Spinal cord (tissue), 10 donors: ENCODE measurements around the gene CDC42EP5. TPM values are rescaled to one million over a fixed set of nuclear protein-coding genes. Genes with fewer than 3 reads are reported as not detected.
A peak's percentile ranks its signal among the peaks of the same experiment; 100 is the strongest.
"Not testable (repeated sequence)": the region's sequence is repeated elsewhere in the genome, so short reads cannot be mapped to it uniquely, and the experiment has no call there.

Experiments used
- DNase-seq, 6 donors: peaks; one replicate each; pipeline versions ENCODE4 v3.0.0 to v3.0.0-alpha.2; 2013 to 2015; ENCODE audit warnings: low spot score in 6 of 6, low read depth in 4 of 6
- H3K27ac ChIP-seq: one replicate; pipeline ENCODE4 v1.5.1; 2013; ENCODE audit warnings: low read depth, low read length, control low read depth
- H3K27me3 ChIP-seq: one replicate; pipeline ENCODE4 v1.6.1; 2013; ENCODE audit warnings: low read length; ENCODE audit not compliant: control insufficient read depth, insufficient read depth
- H3K36me3 ChIP-seq: one replicate; pipeline ENCODE4 v1.6.1; 2013; ENCODE audit warnings: low read length; ENCODE audit not compliant: control insufficient read depth, insufficient read depth
- H3K4me1 ChIP-seq: one replicate; pipeline ENCODE4 v1.6.1; 2013; ENCODE audit warnings: low read length; ENCODE audit not compliant: control insufficient read depth, insufficient read depth
- H3K4me3 ChIP-seq: one replicate; pipeline ENCODE4 v1.5.1; 2013; ENCODE audit warnings: low read depth, low read length, control low read depth
- H3K9me3 ChIP-seq: one replicate; pipeline ENCODE4 v1.6.1; 2013; ENCODE audit warnings: low read length; ENCODE audit not compliant: control insufficient read depth, insufficient read depth
- WGBS: methylation state at CpG from one replicate; pipeline ENCODE4 v1.1.5; 2013; ENCODE audit warnings: missing lambda C conversion rate; ENCODE audit not compliant: insufficient coverage; 5-methylcytosine and 5-hydroxymethylcytosine counted together
- polyA plus RNA-seq, 2 donors: library from polyadenylated mRNA; unstranded; fragments of 120-200 nt; gene quantifications; one replicate each; pipeline ENCODE4 v1.2.1, GENCODE V29; 2013; ENCODE audit not compliant: insufficient read length in 2 of 2
- total RNA-seq, 2 donors: library from RNA; depleted of rRNA in 1 of 2; stranded (reverse); fragments of 120-200 nt in 1 of 2; fragments of >200 nt in 1 of 2; gene quantifications; one replicate each; pipeline versions ENCODE4 v1.2.3 to v1.2.4, GENCODE V29; 2013 to 2014
- donor health status: healthy.

CDC42EP5 gene
- total and polyA plus RNA-seq, 4 donors: 6.5 to 42.5 (median 17.5) TPM

GRCh38 chr19:54449701-54450069 is 23.4 kb downstream of the CDC42EP5 start:
- peaks cover 32% of the 10 kb centered on the region for H3K4me1 ChIP-seq
- H3K9me3 ChIP-seq: no peaks in the 10 kb centered on the region
- WGBS: 2% methylated on average over 21 of the region's 21 CpGs
- peak overlapping the region; percentile 98 for H3K27ac ChIP-seq
- no peak for DNase-seq
- H3K4me3 ChIP-seq: peak overlapping the region; percentile 83
- peaks cover 49% of the 10 kb centered on the region for H3K36me3 ChIP-seq
- no peaks in the 10 kb centered on the region for H3K27me3 ChIP-seq

DNA sequence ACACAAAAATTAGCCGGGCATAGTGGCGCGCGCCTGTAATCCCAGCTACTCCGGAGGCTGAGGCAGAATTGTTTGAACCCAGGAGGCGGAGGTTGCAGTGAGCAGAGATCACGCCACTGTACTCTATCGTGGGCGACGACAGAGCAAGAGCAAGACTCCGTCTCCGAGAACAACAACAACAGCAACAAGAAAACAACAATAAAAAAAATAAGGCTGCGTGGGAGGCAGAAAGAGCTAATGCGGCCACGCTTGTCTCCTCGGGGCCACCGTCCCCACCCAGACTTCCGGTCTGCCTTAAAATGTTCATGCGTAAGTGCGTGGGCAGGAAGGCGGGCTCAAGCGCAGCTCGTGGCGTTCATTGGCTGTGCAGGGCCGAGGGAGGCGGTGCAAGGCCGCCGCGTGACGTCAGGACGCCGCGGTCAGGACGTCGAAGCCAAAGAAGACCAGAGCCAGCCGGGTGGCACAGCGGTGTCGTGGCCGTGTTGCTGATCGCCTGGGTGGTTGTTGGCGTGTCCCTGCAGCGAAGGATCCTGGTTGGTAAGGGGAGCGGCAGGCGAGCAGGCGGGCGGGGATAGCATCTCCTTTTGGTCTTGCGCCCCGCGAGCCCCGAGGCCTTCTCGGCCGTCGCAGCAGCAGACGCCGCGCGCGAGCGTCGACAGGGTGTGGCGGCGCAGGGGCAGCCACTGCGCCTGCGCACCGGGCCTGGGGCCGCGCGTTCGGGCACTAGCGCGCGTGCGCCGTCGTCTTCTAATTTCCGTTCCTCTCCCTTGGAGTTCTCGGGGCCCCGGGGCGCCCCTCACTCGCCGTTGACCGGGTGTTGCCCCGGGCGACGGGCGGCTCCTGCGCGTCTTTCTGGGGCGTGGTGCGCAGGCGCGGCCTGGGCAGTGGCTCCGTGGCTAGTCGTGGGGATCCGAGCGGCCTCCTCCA is 24.1 kb downstream of the CDC42EP5 start, which contains the start of gene LENG8:
TSS of gene LENG8 (plus strand) at position 426 of the 927 bp plus-strand sequence. CDS start 2,146 bp downstream, outside the sequence.
- H3K36me3 ChIP-seq: peaks cover 49% of the 10 kb centered on the region
- peak; percentile 95 to 99 (median 98) for DNase-seq
- peak within 1 kb of the TSS; percentile 98 for H3K27ac ChIP-seq
- peaks cover 32% of the 10 kb centered on the region for H3K4me1 ChIP-seq
- peak within 1 kb of the TSS; percentile 83 for H3K4me3 ChIP-seq
- under 1% methylated on average over 94 of the region's 96 CpGs for WGBS
- no peaks in the 10 kb centered on the region for H3K27me3 ChIP-seq
- no peaks in the 10 kb centered on the region for H3K9me3 ChIP-seq

DNA sequence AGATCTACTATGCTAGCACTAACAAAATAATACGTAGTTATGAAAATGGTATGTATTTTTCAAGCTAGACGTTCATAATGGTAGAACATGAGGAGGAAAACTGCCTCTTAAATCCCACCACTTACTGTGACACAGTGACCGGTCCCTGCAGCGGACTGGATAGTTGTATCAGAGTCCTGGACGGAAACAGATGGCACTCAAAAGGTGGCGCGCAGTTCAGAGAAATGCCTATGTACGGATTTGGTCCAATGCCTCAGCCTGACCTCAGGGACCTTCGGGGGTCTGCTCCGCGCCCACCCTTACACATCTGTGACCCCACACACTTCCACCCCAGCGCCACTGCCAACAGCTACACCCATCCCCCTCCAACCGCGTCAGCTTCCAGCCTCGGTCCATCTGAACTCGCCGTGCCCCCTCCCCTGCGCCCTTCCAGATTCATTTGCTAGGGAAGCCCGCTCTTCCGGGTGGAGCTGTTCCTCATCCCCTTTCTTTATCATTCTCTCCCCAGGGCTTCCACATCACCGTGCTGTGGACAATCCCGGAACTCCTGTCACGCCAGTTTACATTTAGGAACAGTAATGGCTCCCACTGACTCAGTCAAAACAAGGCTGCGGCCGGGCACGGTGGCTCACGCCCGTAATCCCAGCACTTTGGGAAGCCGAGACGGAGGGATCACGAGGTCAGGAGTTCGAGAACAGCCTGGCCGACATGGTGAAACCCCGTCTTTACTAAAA is 24.9 kb downstream of the CDC42EP5 start:
- peaks cover 32% of the 10 kb centered on the region for H3K4me1 ChIP-seq
- peak overlapping the region; percentile 98 for H3K27ac ChIP-seq
- H3K4me3 ChIP-seq: peak overlapping the region; percentile 83
- H3K36me3 ChIP-seq: peaks cover 46% of the 10 kb centered on the region
- no peaks in the 10 kb centered on the region for H3K9me3 ChIP-seq
- H3K27me3 ChIP-seq: no peaks in the 10 kb centered on the region
- peak in 2 of 6 donors; percentile 49 to 70 for DNase-seq
- WGBS: under 1% methylated on average over 32 of the region's 34 CpGs

DNA sequence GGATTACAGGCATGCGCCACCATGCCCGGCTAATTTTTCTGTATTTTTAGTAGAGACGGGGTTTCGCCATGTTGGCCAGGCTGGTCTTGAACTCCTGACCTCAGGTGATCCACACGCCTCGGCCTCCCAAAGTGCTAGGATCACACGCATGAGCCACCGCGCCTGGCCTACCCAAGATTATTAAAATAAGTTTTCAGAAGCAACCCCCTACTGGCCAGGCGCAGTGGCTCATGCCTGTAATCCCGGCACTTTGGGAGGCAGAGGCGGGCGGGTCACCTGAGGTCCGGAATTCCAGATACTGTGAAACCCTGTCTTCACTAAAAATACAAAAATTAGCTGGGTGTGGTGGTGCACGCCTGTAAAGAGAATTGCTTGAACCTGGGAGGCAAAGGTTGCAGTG is 26.7 kb downstream of the CDC42EP5 start:
- not testable (repeated sequence) for H3K4me3 ChIP-seq, H3K27me3 ChIP-seq, H3K27ac ChIP-seq, H3K9me3 ChIP-seq, DNase-seq
- WGBS: 99% methylated on average over 11 of the region's 15 CpGs
- H3K4me1 ChIP-seq: peaks cover 31% of the 10 kb centered on the region
- peaks cover 33% of the 10 kb centered on the region for H3K36me3 ChIP-seq

DNA sequence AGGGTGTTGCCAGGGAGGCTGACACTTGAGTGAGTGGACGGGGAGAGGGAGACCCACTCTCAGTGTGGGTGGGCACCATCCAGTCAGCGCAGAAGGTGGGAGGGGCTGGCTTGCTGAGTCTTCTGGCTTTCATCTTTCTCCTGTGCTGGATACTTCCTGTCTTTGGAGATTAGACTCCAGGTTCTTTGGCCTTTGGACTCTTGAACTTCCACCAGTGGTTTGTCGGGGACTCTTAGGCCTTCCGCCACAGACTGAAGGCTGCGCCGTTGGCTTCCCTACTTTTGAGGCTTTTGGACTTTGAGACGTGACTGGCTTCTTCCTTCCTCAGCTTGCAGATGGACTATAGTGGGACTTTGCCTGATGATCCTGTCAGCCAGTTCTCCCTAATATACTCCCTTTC is 28.4 kb downstream of the CDC42EP5 start:
- peaks cover 15% of the 10 kb centered on the region for H3K4me1 ChIP-seq
- H3K27ac ChIP-seq: no peak overlapping the region
- no peak for DNase-seq
- H3K9me3 ChIP-seq: no peaks in the 10 kb centered on the region
- H3K27me3 ChIP-seq: no peaks in the 10 kb centered on the region
- WGBS: 83% methylated on average over 6 of the region's 7 CpGs
- no peak overlapping the region for H3K4me3 ChIP-seq
- H3K36me3 ChIP-seq: peaks cover 28% of the 10 kb centered on the region

DNA sequence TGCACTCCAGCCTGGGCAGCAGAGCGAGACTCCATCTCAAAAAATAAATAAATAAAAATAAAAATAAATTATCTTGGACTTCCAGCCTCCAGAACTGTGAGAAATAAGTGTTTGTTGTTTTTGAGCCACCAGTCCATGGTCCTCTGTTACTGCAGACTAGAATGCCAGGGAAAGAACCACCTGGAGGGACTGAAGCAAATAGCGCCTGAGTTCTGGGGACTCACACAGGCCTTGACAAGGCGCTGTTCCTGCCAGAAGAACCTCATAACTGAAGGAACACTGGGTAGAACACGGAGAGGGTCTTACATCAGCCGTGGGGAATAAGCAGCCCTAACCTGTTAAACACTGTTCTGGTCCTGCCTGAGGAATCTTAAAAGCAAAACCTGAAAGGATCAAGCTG is 32.5 kb downstream of the CDC42EP5 start:
- WGBS: 85% methylated on average over 4 of the region's 5 CpGs

DNA sequence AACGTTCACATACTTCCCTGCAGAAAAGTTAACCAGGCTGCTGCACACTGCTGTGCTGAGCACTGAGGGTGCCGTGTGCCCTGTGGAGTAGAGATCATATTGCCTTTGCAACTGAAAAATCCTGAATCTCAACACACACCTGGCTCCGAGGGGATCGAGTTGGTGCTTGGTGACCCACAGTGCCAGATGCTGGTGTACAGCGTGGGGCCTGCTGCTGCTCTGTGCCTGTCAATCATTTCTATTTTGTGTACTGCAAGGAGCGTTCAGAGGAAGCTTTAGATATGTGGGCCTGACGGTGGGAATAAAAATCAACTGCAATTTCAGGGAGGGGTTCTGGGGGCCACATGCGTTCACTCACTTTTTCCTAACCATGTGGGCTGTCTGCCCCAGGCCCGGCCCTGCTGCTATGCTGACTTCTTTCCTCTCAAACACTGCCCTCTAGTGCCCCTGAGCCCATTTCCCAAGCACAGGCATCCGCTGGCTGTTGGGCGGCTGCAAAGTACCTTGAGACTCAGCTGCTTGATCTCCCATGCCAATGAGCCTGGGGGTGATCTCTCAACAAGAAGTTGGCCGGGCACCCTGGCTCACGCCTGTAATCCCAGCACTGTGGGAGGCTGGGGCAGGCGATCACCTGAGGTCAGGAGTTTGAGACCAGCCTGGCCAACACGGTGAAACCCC is 33.8 kb downstream of the CDC42EP5 start:
- DNase-seq: peak in 2 of 6 donors; percentile 80 to 83
- Histone ChIP-seq H3K27ac (peak overlapping the region; percentile 4), H3K36me3 (peaks cover 43% of the 10 kb centered on the region), H3K4me1 (peaks cover 44% of the 10 kb centered on the region), H3K4me3 (no peak overlapping the region), H3K27me3 (no peaks in the 10 kb centered on the region), H3K9me3 (no peaks in the 10 kb centered on the region)
- 42% methylated on average over 14 of the region's 15 CpGs for WGBS

More for the DNA sequence above, 32.5 kb downstream of the CDC42EP5 start:
- no peak overlapping the region for H3K4me3 ChIP-seq
- no peaks in the 10 kb centered on the region for H3K9me3 ChIP-seq
- H3K27me3 ChIP-seq: no peaks in the 10 kb centered on the region
- H3K4me1 ChIP-seq: peaks cover 30% of the 10 kb centered on the region
- DNase-seq: no peak
- no peak overlapping the region for H3K27ac ChIP-seq
- H3K36me3 ChIP-seq: peaks cover 42% of the 10 kb centered on the region

DNA sequence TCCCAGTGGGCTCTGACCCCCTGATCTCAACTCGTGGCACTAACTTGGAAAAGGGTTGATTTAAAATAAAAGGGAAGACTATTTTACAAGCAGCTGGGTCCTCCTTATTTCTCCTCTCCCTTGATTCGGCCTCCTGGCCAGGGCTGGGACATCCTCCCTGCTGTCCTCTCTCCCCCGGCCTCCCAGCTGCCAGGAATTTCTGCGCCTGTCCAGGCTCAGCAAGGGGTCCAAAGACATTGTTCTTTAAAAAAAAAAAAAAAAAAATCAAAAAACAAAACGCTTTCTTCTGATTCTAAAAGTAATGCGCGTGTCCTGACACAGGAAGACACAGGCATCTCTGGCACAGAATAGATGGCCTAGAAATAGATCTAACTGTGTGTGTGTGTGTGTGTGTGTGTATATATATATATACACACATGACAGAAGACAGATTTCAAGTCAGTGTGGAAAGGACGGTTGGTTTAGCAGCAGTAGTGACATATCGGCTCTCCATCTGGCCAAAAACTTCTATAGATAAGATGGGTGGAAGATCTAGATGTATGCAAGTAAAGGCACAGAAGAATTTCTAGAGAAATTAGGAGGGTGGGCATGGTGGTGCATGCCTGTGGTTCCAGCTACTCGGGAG is 36.4 kb downstream of the CDC42EP5 start:
- H3K27me3 ChIP-seq: no peaks in the 10 kb centered on the region
- peak in 1 of 6 donors; percentile 85 for DNase-seq
- 57% methylated on average over 4 of the region's 10 CpGs for WGBS
- peaks cover 66% of the 10 kb centered on the region for H3K4me1 ChIP-seq
- peak overlapping the region; percentile 61 for H3K27ac ChIP-seq
- no peaks in the 10 kb centered on the region for H3K9me3 ChIP-seq
- H3K36me3 ChIP-seq: peaks cover 55% of the 10 kb centered on the region
- H3K4me3 ChIP-seq: no peak overlapping the region

- H3K9me3 ChIP-seq: no peaks in the 10 kb centered on the region
- DNase-seq: peak in 2 of 6 donors; percentile 71 to 75
- no peak overlapping the region for H3K4me3 ChIP-seq
- H3K27ac ChIP-seq: peak overlapping the region; percentile 61
- peaks cover 62% of the 10 kb centered on the region for H3K36me3 ChIP-seq
- H3K27me3 ChIP-seq: no peaks in the 10 kb centered on the region
- peaks cover 73% of the 10 kb centered on the region for H3K4me1 ChIP-seq
- 15% methylated on average over 11 of the region's 15 CpGs for WGBS
Measured at GRCh38 chr19:54436031-54436523, 37.0 kb downstream of the CDC42EP5 start.
